ENCODE data around the gene UBXN7. TPM values are rescaled to one million over a fixed set of nuclear protein-coding genes. Genes with fewer than 3 reads are reported as not detected.

Gene UBXN7
- total RNA-seq, 1 experiment from 2014 or later: 46.1 TPM

- H3K9me3 Mint-ChIP-seq (ENCODE audit: low read depth, unreplicated experiment): no peaks in the 10 kb centered on the region
- no TSS peak for BruUV-seq (replicated peaks)
- TF ChIP-seq CTCF (IDR thresholded peaks at IDR 0.05; ENCODE audit: unreplicated experiment): no peak
- H3K4me3 Mint-ChIP-seq (ENCODE audit: low read depth, unreplicated experiment): no peak overlapping the region
- peaks cover 17% of the 10 kb centered on the region for H3K4me1 Mint-ChIP-seq (ENCODE audit: low read depth, unreplicated experiment)
- H3K36me3 Mint-ChIP-seq (ENCODE audit: insufficient read depth, unreplicated experiment): no peaks in the 10 kb centered on the region
- intact Hi-C loops (cut with micrococcal nuclease; ENCODE audit: unreplicated experiment): no loop called here
- H3K27me3 Mint-ChIP-seq (ENCODE audit: unreplicated experiment): no peaks in the 10 kb centered on the region
- H3K27ac Mint-ChIP-seq (ENCODE audit: unreplicated experiment): no peak overlapping the region
- no peak for DNase-seq
- CTCF ChIA-PET: no interaction called here
Observed at GRCh38 chr3:196419386-196419785, 12.8 kb downstream of the UBXN7 start.

GRCh38 chr3:196418601-196419000 is 13.6 kb downstream of the UBXN7 start:
- TF ChIP-seq CTCF (IDR thresholded peaks at IDR 0.05; ENCODE audit: unreplicated experiment): no peak
- intact Hi-C loops (cut with micrococcal nuclease; ENCODE audit: unreplicated experiment): no loop called here
- H3K4me1 Mint-ChIP-seq (ENCODE audit: low read depth, unreplicated experiment): peaks cover 17% of the 10 kb centered on the region
- no peak overlapping the region for H3K4me3 Mint-ChIP-seq (ENCODE audit: low read depth, unreplicated experiment)
- H3K36me3 Mint-ChIP-seq (ENCODE audit: insufficient read depth, unreplicated experiment): no peaks in the 10 kb centered on the region
- CTCF ChIA-PET: no interaction called here
- no peaks in the 10 kb centered on the region for H3K9me3 Mint-ChIP-seq (ENCODE audit: low read depth, unreplicated experiment)
- BruUV-seq (replicated peaks): no TSS peak
- H3K27ac Mint-ChIP-seq (ENCODE audit: unreplicated experiment): no peak overlapping the region
- no peaks in the 10 kb centered on the region for H3K27me3 Mint-ChIP-seq (ENCODE audit: unreplicated experiment)
- no peak for DNase-seq

GRCh38 chr3:196414469-196414868 is 17.8 kb downstream of the UBXN7 start:
- no peak overlapping the region for H3K4me3 Mint-ChIP-seq (ENCODE audit: low read depth, unreplicated experiment)
- intact Hi-C loops (cut with micrococcal nuclease; ENCODE audit: unreplicated experiment): no loop called here
- TF ChIP-seq CTCF (IDR thresholded peaks at IDR 0.05; ENCODE audit: unreplicated experiment): no peak
- H3K27me3 Mint-ChIP-seq (ENCODE audit: unreplicated experiment): no peaks in the 10 kb centered on the region
- BruUV-seq (replicated peaks): no TSS peak
- H3K4me1 Mint-ChIP-seq (ENCODE audit: low read depth, unreplicated experiment): peaks cover 1% of the 10 kb centered on the region
- no peak overlapping the region for H3K27ac Mint-ChIP-seq (ENCODE audit: unreplicated experiment)
- DNase-seq: no peak
- H3K36me3 Mint-ChIP-seq (ENCODE audit: insufficient read depth, unreplicated experiment): no peaks in the 10 kb centered on the region
- CTCF ChIA-PET: no interaction called here
- no peaks in the 10 kb centered on the region for H3K9me3 Mint-ChIP-seq (ENCODE audit: low read depth, unreplicated experiment)

GRCh38 chr3:196412704-196413103 is 19.5 kb downstream of the UBXN7 start:
- TF ChIP-seq CTCF (IDR thresholded peaks at IDR 0.05; ENCODE audit: unreplicated experiment): no peak
- H3K27ac Mint-ChIP-seq (ENCODE audit: unreplicated experiment): no peak overlapping the region
- CTCF ChIA-PET: no interaction called here

GRCh38 chr3:196409409-196409808 is 22.8 kb downstream of the UBXN7 start:
- Mint-ChIP-seq H3K4me3 (ENCODE audit: low read depth, unreplicated experiment) (no peak overlapping the region), H3K9me3 (ENCODE audit: low read depth, unreplicated experiment) (no peaks in the 10 kb centered on the region), H3K27me3 (ENCODE audit: unreplicated experiment) (no peaks in the 10 kb centered on the region), H3K27ac (ENCODE audit: unreplicated experiment) (no peak overlapping the region), H3K4me1 (ENCODE audit: low read depth, unreplicated experiment) (no peaks in the 10 kb centered on the region), H3K36me3 (ENCODE audit: insufficient read depth, unreplicated experiment) (no peaks in the 10 kb centered on the region)
- no peak for DNase-seq
- BruUV-seq (replicated peaks): no TSS peak
- CTCF ChIA-PET: no interaction called here
- no peak for TF ChIP-seq CTCF (IDR thresholded peaks at IDR 0.05; ENCODE audit: unreplicated experiment)
- intact Hi-C loops (cut with micrococcal nuclease; ENCODE audit: unreplicated experiment): no loop called here

More at GRCh38 chr3:196412704-196413103, 19.5 kb downstream of the UBXN7 start:
- Mint-ChIP-seq H3K9me3 (ENCODE audit: low read depth, unreplicated experiment) (no peaks in the 10 kb centered on the region), H3K27me3 (ENCODE audit: unreplicated experiment) (no peaks in the 10 kb centered on the region), H3K4me3 (ENCODE audit: low read depth, unreplicated experiment) (no peak overlapping the region), H3K36me3 (ENCODE audit: insufficient read depth, unreplicated experiment) (no peaks in the 10 kb centered on the region), H3K4me1 (ENCODE audit: low read depth, unreplicated experiment) (no peaks in the 10 kb centered on the region)
- BruUV-seq (replicated peaks): no TSS peak
- intact Hi-C loops (cut with micrococcal nuclease; ENCODE audit: unreplicated experiment): no loop called here
- DNase-seq: no peak
